GM12872 (cell line): ENCODE results near the gene USP15.

ENCODE experiments used
- CTCF ChIP-seq: IDR thresholded peaks from 3 replicates; pipeline ENCODE4 v1.5.1; 2011; ENCODE audit warnings: low read depth, mild to moderate bottlenecking, low read length, moderate library complexity; ENCODE audit not compliant: insufficient read depth

Gene USP15

GRCh38 chr12:62258231-62258630 lies 2.0 kb upstream of the USP15 start:
- TF ChIP-seq CTCF, result no peak

GRCh38 chr12:62258941-62259630 lies 1.1 kb upstream of the USP15 start:
- no peak for TF ChIP-seq CTCF

GRCh38 chr12:62259631-62259992 lies 592 bp upstream of the USP15 start:
- TF ChIP-seq CTCF, result no peak

GRCh38 chr12:62260733-62261683 lies 804 bp downstream of the USP15 start:
- no peak for TF ChIP-seq CTCF

- TF ChIP-seq CTCF, result no peak
These were observed 1.8 kb downstream of the USP15 start for GRCh38 chr12:62261876-62262517.

GRCh38 chr12:62263232-62263631 lies 3.0 kb downstream of the USP15 start:
- no peak for TF ChIP-seq CTCF

GRCh38 chr12:62263966-62264365 lies 3.8 kb downstream of the USP15 start:
- no peak for TF ChIP-seq CTCF
